ENCODE data around the gene G6PC3. TPM values are rescaled to one million over a fixed set of nuclear protein-coding genes. Genes with fewer than 3 reads are reported as not detected.

Gene G6PC3
- total RNA-seq, 2 experiments from 2014 or later, result 20.2 to 20.7 TPM

- peaks cover 57% of the 10 kb centered on the region for H3K36me3 Mint-ChIP-seq (ENCODE audit: low read depth)
- no peak for TF ChIP-seq CTCF (IDR thresholded peaks at IDR 0.05)
- ATAC-seq, result no peak
- DNase-seq, result no peak
- no peaks in the 10 kb centered on the region for H3K9me3 Mint-ChIP-seq
- POLR2A ChIA-PET, result interaction anchor here (1.1 kb wide), 1 partner anchor 55 kb away, joined by 3 read pairs; no protein-coding TSS in a partner anchor
- CTCF ChIA-PET, result no interaction called here
- peaks cover 49% of the 10 kb centered on the region for H3K4me1 Mint-ChIP-seq (ENCODE audit: low read depth)
- intact Hi-C loops (cut with micrococcal nuclease), result no loop called here
- H3K4me3 Mint-ChIP-seq, result no peak overlapping the region
- no peaks in the 10 kb centered on the region for H3K27me3 Mint-ChIP-seq
- H3K27ac Mint-ChIP-seq, result no peak overlapping the region
Measured at GRCh38 chr17:44061446-44061845, 9.1 kb upstream of the G6PC3 start.

GRCh38 chr17:44062871-44063270 lies 7.7 kb upstream of the G6PC3 start:
- no peak overlapping the region for H3K27ac Mint-ChIP-seq
- no peaks in the 10 kb centered on the region for H3K9me3 Mint-ChIP-seq
- no peak for ATAC-seq
- no peak for TF ChIP-seq CTCF (IDR thresholded peaks at IDR 0.05)
- peaks cover 54% of the 10 kb centered on the region for H3K36me3 Mint-ChIP-seq (ENCODE audit: low read depth)
- no peak for DNase-seq
- CTCF ChIA-PET, result no interaction called here
- no peak overlapping the region for H3K4me3 Mint-ChIP-seq
- peaks cover 61% of the 10 kb centered on the region for H3K4me1 Mint-ChIP-seq (ENCODE audit: low read depth)
- intact Hi-C loops (cut with micrococcal nuclease), result no loop called here
- POLR2A ChIA-PET, result interaction anchor here (1.0 kb wide), 1 partner anchor 20 kb away, joined by 3 read pairs; no protein-coding TSS in a partner anchor
- no peaks in the 10 kb centered on the region for H3K27me3 Mint-ChIP-seq

GRCh38 chr17:44063704-44064639 lies 6.6 kb upstream of the G6PC3 start:
- Mint-ChIP-seq H3K4me1 (ENCODE audit: low read depth) (peaks cover 59% of the 10 kb centered on the region), H3K27ac (peak overlapping the region; percentile 77), H3K9me3 (no peaks in the 10 kb centered on the region), H3K27me3 (no peaks in the 10 kb centered on the region), H3K36me3 (ENCODE audit: low read depth) (peaks cover 49% of the 10 kb centered on the region), H3K4me3 (peak overlapping the region; percentile 91)
- CTCF ChIA-PET, result interaction anchor here (1.1 kb wide), 2 partner anchors 19 to 23 kb away, joined by 3 read pairs; no protein-coding TSS in a partner anchor
- DNase-seq (no peak), ATAC-seq (no peak)
- intact Hi-C loops (cut with micrococcal nuclease), result no loop called here
- POLR2A ChIA-PET, result interaction anchor here (0.8 to 0.9 kb wide), 2 partner anchors 21 to 36 kb away, joined by 3 to 6 read pairs; no protein-coding TSS in a partner anchor
- no peak for TF ChIP-seq CTCF (IDR thresholded peaks at IDR 0.05)

GRCh38 chr17:44065668-44066203 lies 4.8 kb upstream of the G6PC3 start:
- H3K36me3 Mint-ChIP-seq (ENCODE audit: low read depth), result peaks cover 36% of the 10 kb centered on the region

More at GRCh38 chr17:44065668-44066203, 4.8 kb upstream of the G6PC3 start:
- Mint-ChIP-seq H3K27ac (peak overlapping the region; percentile 98), H3K4me1 (ENCODE audit: low read depth) (peaks cover 51% of the 10 kb centered on the region), H3K4me3 (peak overlapping the region; percentile 91), H3K27me3 (no peaks in the 10 kb centered on the region), H3K9me3 (no peaks in the 10 kb centered on the region)
- ChIA-PET POLR2A (interaction anchor here (0.6 to 2.2 kb wide), 8 partner anchors 13 to 188 kb away, joined by 3 to 6 read pairs (median 3); no protein-coding TSS in a partner anchor), CTCF (interaction anchor here (0.6 to 1.6 kb wide), 3 partner anchors 22 to 122 kb away, joined by 3 read pairs; no protein-coding TSS in a partner anchor)
- no peak for ATAC-seq
- TF ChIP-seq CTCF (IDR thresholded peaks at IDR 0.05), result no peak
- intact Hi-C loops (cut with micrococcal nuclease), result no loop called here
- peak; percentile 42 for DNase-seq

All from activated CD8-positive, alpha-beta T cell treated with anti-CD3 and anti-CD28 coated beads for 36 hours (primary cell).